Peyer's patch (tissue), 4 donors: ENCODE measurements around the gene MPDZ. TPM values are rescaled to one million over a fixed set of nuclear protein-coding genes. Genes with fewer than 3 reads are reported as not detected.

Experiments used
- DNase-seq, 3 donors: peaks; one replicate each; pipeline ENCODE4 v3.0.0-alpha.2; 2017 to 2019
- H3K27ac ChIP-seq, 4 donors: fragments of 200-600 bp; sonication (generic); one replicate each; pipeline ENCODE4 v1.5.1; 2016 to 2019
- H3K27me3 ChIP-seq, 2 donors: fragments of 200-600 bp; sonication (generic); one replicate each; pipeline ENCODE4 v1.5.1; 2019
- H3K36me3 ChIP-seq, 3 donors: fragments of 200-600 bp; sonication (generic); one replicate each; pipeline ENCODE4 v1.5.1; 2016 to 2019
- H3K4me1 ChIP-seq, 4 donors: fragments of 200-600 bp; sonication (generic); one replicate each; pipeline ENCODE4 v1.5.1; 2016 to 2019
- H3K4me3 ChIP-seq, 4 donors: fragments of 200-600 bp; sonication (generic); 1 replicate in 3 of 4; 2 replicates in 1 of 4; pipeline ENCODE4 v1.5.1; 2016 to 2019; ENCODE audit warnings: mild to moderate bottlenecking in 1 of 4
- H3K9me3 ChIP-seq, 4 donors: fragments of 200-600 bp; sonication (generic); one replicate each; pipeline ENCODE4 v1.5.1; 2016 to 2019; ENCODE audit warnings: mild to moderate bottlenecking in 1 of 4
- CTCF ChIP-seq, 6 experiments: fragments of 450-650 bp in 4 of 6; fragments of 200-600 bp in 2 of 6; sonication (generic) in 1 of 6; IDR thresholded peaks; one replicate each; pipeline ENCODE4 v1.5.1; 2017 to 2019; ENCODE audit warnings: antibody characterized with exemption in 6 of 6, mild to moderate bottlenecking in 3 of 6, moderate library complexity in 1 of 6
- POLR2A ChIP-seq, 2 donors: fragments of 450-650 bp; IDR thresholded peaks; one replicate each; pipeline ENCODE4 v1.5.1; 2017; ENCODE audit warnings: antibody characterized with exemption in 2 of 2, mild to moderate bottlenecking in 2 of 2, moderate library complexity in 2 of 2
- total RNA-seq, 4 donors: library from RNA; depleted of rRNA; stranded (reverse); fragments of >200 nt; gene quantifications; one replicate each; pipeline ENCODE4 v1.1.0, GENCODE V29; 2016

The MPDZ gene
- total RNA-seq, 4 donors from 2014 or later, result 4.6 to 34.7 (median 10.8) TPM

GRCh38 chr9:13131991-13132390, 147.5 kb downstream of the MPDZ start:
- Histone ChIP-seq H3K4me1 (no peaks in the 10 kb centered on the region), H3K27me3 (no peaks in the 10 kb centered on the region), H3K9me3 (no peaks in the 10 kb centered on the region), H3K36me3 (no peaks in the 10 kb centered on the region), H3K4me3 (no peak overlapping the region), H3K27ac (no peak overlapping the region)
- TF ChIP-seq POLR2A (IDR thresholded peaks at IDR 0.05) (no peak), CTCF (IDR thresholded peaks at IDR 0.05) (no peak)
- DNase-seq, result no peak

GRCh38 chr9:13131416-13131815, 148.1 kb downstream of the MPDZ start:
- Histone ChIP-seq H3K9me3 (no peaks in the 10 kb centered on the region), H3K27ac (no peak overlapping the region), H3K4me3 (no peak overlapping the region), H3K27me3 (no peaks in the 10 kb centered on the region), H3K36me3 (no peaks in the 10 kb centered on the region), H3K4me1 (no peaks in the 10 kb centered on the region)
- TF ChIP-seq CTCF (IDR thresholded peaks at IDR 0.05), result no peak
- no peak for TF ChIP-seq POLR2A (IDR thresholded peaks at IDR 0.05)
- no peak for DNase-seq

- Histone ChIP-seq H3K9me3 (no peaks in the 10 kb centered on the region), H3K4me1 (no peaks in the 10 kb centered on the region), H3K27ac (no peak overlapping the region), H3K36me3 (peaks cover 0 to 6% (median 0%) of the 10 kb centered on the region in 3 donors), H3K27me3 (no peaks in the 10 kb centered on the region), H3K4me3 (no peak overlapping the region)
- no peak for DNase-seq
- TF ChIP-seq POLR2A (IDR thresholded peaks at IDR 0.05), result no peak
- no peak for TF ChIP-seq CTCF (IDR thresholded peaks at IDR 0.05)
Measured at GRCh38 chr9:13128266-13128860, 151.1 kb downstream of the MPDZ start.

- no peaks in the 10 kb centered on the region for H3K9me3 ChIP-seq
- TF ChIP-seq POLR2A (IDR thresholded peaks at IDR 0.05), result no peak
- TF ChIP-seq CTCF (IDR thresholded peaks at IDR 0.05), result no peak
- H3K27ac ChIP-seq, result no peak overlapping the region
- no peak overlapping the region for H3K4me3 ChIP-seq
- no peaks in the 10 kb centered on the region for H3K4me1 ChIP-seq
- no peaks in the 10 kb centered on the region for H3K27me3 ChIP-seq
- peaks cover 0 to 6% (median 0%) of the 10 kb centered on the region in 3 donors for H3K36me3 ChIP-seq
- no peak for DNase-seq
Measured at GRCh38 chr9:13127131-13127530, 152.4 kb downstream of the MPDZ start.

GRCh38 chr9:13125261-13125660, 154.2 kb downstream of the MPDZ start:
- Histone ChIP-seq H3K4me1 (no peaks in the 10 kb centered on the region), H3K27ac (no peak overlapping the region), H3K36me3 (peaks cover 0 to 6% (median 0%) of the 10 kb centered on the region in 3 donors), H3K9me3 (no peaks in the 10 kb centered on the region), H3K4me3 (no peak overlapping the region), H3K27me3 (no peaks in the 10 kb centered on the region)
- TF ChIP-seq POLR2A (IDR thresholded peaks at IDR 0.05) (no peak), CTCF (IDR thresholded peaks at IDR 0.05) (no peak)
- DNase-seq, result no peak
